Activated CD8-positive, alpha-beta memory T cell treated with anti-CD3 and anti-CD28 coated beads, Interleukin-2, amount 50 U/mL, for 24 hours (primary cell): Measurements from ENCODE around the gene GABRE.
"Not testable (repeated sequence)": the region's sequence is repeated elsewhere in the genome, so short reads cannot be mapped to it uniquely, and the experiment has no call there.

Experiments used
- DNase-seq: peaks from one replicate; pipeline ENCODE4 v3.0.0-alpha.2; 2020; ENCODE audit errors: extremely low read depth

Gene GABRE

DNA sequence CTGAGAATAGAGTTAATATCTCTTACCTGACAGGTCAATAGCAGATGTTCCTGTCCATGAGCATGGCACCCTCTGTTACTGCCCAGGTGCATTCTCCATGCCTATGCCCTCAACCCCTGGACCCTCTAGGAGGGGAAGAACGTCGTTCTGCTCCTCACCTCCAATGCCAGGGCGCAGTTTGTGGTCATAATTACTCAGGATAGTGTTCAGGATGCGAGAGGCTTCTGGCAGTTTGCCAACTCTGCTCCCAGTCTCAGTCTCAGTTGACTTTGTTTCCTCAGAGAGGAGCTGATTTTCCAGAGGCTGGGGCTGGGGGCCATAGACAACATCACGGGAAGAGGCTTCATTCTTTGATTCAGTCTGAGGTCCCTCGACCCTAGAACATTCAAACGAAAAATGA lies 4.4 kb downstream of the GABRE start:
- no peak for DNase-seq

DNA sequence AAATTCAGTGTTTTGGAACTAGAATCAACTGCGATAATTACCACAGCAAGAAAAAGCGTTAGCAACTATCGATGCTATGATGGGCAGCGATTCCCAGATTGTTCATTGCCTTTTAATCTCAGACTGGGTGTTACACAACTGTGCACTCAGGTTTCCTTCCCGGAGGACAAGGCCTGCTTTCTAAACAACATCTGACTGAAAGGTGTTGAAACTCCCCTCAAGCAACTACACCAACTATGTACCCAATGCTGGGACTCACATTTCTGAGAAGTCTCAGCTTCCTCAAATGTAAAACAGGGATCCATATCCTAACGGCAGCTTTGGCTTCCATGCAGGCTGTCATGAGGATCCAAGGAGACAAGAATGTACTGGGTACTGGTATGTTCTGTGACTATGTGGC lies 8.2 kb downstream of the GABRE start:
- DNase-seq, result no peak

DNA sequence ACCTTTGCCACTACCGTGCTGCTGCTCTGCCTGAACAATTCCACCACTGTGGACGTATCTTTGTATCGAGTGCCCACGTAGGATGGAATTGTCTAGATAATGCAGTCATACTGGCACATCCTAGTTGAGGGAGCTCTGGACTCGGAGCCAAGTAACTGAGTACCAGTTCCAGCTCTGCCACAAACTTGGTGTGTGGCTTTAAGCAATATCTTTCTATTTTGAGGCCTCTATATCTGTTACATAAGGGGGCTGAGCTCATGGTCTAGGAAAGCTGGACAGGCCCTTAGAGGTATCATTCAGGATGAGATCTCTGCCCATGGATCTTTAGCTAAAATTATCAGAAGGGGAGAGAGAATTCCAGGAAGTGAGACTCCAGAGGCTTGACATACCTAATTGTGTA lies 12.4 kb downstream of the GABRE start:
- no peak for DNase-seq

DNA sequence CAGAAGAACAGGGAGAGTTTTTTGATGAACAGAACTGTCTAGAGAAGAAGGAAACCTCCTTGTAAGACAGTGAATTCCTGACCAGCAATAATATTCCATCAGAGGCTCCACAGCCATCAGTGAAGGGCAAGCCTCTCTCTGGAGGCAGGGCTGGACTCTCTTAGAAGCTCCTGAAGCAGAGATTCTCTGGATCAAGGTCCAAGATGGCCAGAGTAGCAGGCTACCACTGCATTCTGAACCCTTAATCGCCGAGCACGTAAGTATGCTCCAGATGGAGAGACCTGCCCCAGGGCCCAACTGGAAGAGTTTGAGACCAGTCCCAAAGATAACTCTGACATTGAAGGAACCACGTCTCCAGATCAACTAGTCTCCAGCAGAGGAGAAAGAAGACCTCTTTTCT lies 16.4 kb downstream of the GABRE start:
- DNase-seq, result no peak

DNA sequence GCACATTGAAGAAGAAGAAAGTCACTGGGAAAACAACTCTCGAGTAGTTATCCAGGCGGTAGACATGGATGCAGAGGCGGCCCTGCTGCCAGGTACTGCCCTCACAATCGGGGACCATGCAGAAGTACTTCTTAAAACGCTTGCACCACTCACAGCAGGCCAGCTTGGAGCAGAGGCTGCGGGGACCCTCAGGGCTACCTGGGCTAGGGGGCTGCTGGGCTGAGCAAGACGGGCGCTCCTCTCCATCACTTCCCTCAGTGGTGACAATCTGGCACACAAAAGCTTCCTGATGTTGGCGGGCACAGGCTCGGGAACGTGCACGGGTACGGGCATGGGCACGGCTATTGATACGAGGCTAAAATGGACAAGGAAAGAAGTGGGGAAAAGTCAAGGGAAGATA lies 19.7 kb downstream of the GABRE start:
- no peak for DNase-seq

DNA sequence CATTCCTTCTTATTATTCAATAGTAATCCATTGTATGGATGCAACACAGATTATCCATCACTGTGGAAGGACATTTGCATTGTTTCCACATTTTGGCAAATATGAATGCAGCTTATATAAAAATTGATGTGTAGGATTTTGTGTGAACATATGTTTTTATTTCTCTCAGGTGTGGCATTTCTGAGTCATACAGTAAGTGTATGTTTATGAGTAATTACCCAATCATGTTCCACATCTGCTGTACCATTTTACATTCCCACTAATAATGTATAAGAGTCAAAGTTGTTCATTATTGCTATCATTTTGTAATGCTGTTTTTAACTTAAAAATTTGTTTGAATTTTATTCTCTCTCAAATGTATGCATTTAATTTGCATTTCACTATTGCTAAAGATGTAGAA lies 36.3 kb downstream of the GABRE start:
- DNase-seq, result no peak

DNA sequence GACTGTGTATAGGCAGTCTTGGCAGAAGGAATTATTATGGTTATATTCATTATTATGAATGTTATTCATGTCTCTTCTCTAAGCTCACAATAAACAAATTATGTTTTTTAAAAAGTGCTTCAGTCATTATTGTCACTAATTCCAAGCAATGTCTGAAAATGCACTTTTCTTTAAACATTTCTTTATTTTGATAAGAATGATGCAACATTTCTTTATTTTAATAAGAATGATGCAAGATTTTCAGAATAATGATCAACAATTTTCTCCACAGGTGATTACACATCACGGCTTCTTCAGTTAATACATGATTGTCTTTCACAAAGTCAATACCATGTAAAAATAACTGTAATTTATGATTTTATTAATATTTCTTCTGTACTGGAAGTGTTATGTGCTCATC lies 39.1 kb downstream of the GABRE start:
- DNase-seq, result no peak

DNA sequence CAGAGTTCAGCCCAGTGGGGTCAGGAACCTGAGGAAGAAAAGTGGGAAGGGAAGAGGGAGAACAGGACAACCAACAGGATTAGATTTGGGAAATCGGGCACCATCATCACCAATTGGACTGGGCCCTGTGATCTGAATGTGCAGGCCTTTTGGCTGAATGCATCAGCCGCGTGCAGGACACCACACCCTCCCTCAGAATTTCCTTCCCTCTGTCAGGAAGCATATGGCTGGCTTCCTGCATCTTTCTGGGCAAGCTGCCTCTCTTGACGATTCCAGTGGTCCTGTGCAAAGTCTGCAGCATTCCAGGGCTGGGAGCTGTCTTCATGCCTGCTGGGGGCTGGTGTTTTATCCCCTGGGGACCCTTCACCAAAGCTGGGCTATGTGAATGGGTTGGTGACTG lies 45.4 kb downstream of the GABRE start:
- DNase-seq, result no peak

DNA sequence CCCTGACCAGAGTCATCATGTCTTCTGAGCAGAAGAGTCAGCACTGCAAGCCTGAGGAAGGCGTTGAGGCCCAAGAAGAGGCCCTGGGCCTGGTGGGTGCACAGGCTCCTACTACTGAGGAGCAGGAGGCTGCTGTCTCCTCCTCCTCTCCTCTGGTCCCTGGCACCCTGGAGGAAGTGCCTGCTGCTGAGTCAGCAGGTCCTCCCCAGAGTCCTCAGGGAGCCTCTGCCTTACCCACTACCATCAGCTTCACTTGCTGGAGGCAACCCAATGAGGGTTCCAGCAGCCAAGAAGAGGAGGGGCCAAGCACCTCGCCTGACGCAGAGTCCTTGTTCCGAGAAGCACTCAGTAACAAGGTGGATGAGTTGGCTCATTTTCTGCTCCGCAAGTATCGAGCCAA lies 50.8 kb downstream of the GABRE start:
- no peak for DNase-seq

DNA sequence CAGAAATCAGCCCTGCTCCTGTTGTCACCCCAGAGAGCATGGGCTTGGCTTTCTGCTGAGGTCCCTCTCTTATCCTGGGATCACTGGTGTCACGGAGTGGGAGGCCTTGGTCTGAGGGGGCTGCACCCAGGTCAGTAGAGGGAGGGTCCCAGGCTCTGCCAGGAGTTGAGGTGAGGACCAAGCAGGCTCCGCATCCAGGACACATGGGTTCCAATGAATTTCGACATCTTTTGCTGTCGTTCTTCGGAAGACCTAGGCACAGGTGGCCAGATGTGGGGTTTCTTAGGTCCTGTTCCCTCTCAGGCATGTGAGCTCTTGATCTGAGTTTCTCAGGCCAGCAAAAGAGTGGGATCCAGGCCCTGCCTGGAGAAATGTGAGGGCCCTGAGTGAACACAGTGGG lies 51.8 kb downstream of the GABRE start:
- DNase-seq, result no peak

DNA sequence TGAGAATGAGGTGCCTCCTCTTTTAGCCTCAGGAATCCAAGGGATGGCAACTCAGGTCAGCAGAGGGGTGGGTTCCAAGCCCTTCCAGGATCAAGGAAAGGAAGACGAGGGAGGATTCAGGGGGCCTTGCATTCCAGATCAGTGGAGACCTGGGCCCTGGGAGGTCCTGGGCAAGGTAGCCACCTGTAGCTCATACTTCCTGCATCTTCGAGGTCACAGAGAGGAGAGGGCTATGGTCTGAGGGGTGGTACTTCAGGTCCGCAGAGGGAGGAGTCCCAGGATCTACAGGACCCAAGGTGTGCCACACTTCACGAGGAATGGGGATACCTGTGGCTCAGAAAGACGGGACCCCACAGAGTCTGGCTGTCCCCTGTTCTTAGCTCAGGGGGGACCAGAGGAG lies 52.6 kb downstream of the GABRE start:
- no peak for DNase-seq

DNA sequence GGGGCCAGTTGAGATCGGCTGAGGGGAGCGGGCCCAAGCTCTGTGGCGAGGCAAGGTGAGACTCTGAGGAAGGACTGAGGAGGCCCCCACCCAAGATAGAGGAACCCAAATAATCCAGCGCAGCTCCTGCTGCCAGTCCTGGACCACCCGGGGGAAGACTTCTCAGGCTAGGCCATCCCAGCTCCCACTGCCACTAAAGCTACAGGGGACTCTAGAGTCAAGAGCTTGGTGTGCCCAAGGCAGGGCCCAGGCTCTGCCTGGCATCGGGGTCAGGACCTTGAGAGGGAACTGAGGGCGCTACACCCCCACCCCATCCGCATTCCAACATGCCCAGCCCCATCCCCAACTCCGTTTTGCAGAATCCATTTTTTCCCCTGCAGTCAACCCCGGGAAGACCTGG lies 53.2 kb downstream of the GABRE start:
- DNase-seq, result no peak

DNA sequence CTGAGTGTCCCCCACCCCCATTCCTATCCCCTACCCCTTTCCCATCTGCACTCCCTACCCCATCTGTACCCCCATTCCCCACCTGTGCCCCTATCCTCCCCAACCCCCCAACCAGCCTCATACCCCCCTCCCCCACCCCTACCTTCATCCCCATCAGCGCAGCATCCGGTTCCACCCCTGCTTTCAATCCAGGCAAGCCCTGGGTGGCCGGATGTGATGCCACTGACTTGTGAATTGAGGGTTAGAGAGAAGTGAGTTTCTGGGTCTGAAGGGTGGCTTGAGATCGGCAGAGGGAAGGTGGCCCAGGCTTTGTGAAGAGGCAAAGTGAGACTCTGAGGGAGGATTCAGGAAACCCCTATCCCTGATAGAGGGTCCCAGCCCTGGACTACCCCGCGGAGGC lies 53.9 kb downstream of the GABRE start:
- no peak for DNase-seq

DNA sequence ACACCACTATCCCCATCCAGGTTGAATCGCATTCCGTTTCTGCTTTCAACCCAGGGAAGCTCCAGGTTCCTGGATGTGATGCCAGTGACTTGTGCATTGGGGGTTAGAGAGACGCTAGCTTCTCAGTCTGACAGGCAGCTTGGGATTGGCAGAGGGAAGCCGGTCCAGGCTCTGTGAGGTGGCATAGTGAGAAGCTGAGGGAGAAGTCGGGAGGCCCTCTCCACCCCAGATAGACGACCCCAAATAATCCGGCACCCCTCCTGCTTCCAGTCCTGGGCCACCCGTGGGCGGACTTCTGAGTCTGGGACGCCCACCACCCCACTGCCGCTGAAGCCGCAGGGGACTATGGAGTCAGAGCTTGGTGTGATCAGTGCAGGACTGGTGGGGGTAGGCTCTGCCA lies 54.4 kb downstream of the GABRE start:
- no peak for DNase-seq

DNA sequence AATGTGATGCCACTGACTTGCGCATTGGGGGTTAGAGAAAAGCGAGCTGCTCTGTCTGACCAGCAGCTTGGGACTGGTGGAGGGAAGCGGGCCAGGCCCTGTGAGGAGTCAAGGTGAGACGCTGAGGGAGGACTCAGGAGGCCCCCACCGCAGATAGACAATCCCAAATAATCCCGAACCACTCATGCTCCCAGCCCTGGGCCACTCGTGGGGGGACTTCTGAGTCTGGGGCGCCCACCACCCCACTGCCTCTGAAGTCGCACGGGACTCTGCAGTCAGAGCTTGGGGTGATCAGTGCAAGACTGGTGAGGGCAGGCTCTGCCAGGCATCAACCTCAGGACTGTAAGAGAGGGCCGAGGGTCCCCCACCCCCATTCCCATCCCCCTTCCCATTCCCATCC lies 54.9 kb downstream of the GABRE start:
- DNase-seq, result no peak

DNA sequence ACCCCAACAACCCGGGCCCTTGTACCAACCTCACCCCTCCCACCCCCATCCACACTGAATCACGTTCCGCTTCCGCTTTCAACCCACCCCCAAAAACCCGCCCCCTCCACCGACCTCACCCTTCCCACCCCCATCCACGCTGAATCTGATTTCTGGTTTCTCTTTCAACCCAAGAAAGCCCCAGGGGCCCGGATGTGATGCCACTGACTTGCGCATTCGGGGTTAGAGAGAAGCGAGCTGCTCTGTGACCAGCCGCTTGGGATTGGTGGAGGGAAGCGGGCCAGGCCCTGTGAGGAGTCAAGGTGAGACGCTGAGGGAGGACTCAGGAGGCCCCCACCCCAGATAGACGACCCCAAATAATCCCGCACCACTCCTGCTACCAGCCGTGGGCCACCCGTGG lies 55.7 kb downstream of the GABRE start:
- DNase-seq, result not testable (repeated sequence)

DNA sequence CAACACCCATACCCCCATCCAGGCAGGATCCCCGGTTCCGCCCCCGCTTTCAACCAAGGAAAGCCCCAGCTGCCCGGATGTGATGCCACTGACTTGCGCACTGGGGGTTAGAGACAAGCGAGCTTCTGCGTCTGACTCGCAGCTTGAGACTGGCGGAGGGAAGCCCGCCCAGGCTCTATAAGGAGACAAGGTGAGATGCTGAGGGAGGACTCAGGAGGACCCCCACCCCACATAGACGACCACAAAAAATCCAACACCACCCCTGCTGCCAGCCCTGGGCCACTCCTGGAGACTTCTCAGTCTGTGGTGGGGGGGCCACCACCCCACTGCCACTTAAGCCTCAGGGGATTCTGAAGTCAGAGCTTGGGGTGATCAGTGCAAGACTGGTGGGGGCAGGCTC lies 61.7 kb downstream of the GABRE start, which contains the start of gene MAGEA4:
MAGEA4 (plus strand) TSS at position 110 of the 400 bp plus-strand sequence. CDS start 10,776 bp downstream, outside the sequence.
- DNase-seq, result no peak

DNA sequence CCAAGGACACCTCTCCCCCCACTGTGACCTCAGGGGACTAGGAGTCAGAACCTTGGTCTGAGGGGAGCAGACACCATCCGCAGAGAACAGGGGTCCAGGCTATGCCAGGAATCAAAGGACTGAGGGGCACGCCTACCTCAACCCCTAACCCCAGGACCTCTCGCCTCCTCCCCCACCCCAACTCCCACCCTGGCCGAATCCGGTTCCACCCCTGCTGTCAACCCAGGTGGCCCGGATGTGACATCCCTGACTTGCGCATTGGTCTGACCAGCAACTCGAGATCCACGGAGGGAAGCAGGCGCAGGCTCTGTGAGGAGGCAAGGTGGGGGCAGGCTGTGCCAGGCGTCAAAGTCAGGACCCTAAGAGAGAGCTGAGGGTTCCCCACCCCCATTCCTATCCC lies 62.3 kb downstream of the GABRE start:
- no peak for DNase-seq

DNA sequence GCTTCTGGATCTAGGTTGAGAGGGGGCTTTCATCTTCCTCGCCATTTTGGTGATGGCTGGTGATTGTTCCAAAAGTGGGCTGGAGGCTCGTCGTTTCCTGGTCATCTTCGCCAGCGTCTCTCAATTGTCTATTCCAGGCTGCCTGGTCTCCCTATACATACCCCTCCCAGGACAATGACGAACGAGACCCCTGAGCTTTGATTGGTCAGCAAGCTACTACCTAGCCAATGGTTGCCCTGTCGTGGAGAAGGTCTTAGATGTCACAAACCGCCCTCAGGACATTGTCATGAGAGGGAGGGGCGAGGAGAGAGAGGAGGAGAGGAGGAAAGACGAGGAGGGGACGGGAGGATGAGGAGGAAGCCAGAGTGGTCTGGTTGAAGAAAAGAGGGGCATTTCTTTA lies 69.5 kb downstream of the GABRE start:
- no peak for DNase-seq
